A673 (cell line): ENCODE results near the gene PYCR2. TPM values are rescaled to one million over a fixed set of nuclear protein-coding genes. Genes with fewer than 3 reads are reported as not detected.

Source experiments
- BruUV-seq: library from RNA; stranded (reverse); fragments of 400-500 nt; replicated peaks from 2 replicates; lab custom pipeline; 2021; lab: Mats Ljungman, UMichigan
- CTCF ChIA-PET: fragments of 300-600 bp; sonication (Branson Sonifier 250); formaldehyde crosslinking; loops from one replicate; lab custom pipeline; 2022; ENCODE audit warnings: antibody characterized with exemption; lab: Charles Lee
- POLR2A ChIA-PET: fragments of 300-600 bp; sonication (Branson Sonifier 250); formaldehyde crosslinking; loops from one replicate; lab custom pipeline; 2022; ENCODE audit warnings: antibody characterized with exemption; ENCODE audit not compliant: low non-redundant PET; lab: Charles Lee
- DNase-seq: peaks from one replicate; pipeline ENCODE4 v3.0.0-alpha.2; 2015; ENCODE audit warnings: low spot score
- H3K27ac ChIP-seq: fragments of 200-600 bp; sonication (generic); 2 replicates; pipeline ENCODE4 v1.5.1; 2016; ENCODE audit warnings: mixed run types, low read depth, mild to moderate bottlenecking, mixed read lengths, antibody characterized with exemption, low read length; ENCODE audit not compliant: poor library complexity, severe bottlenecking
- H3K27me3 ChIP-seq: fragments of 200-600 bp; sonication (generic); replicated peaks from 2 replicates; pipeline ENCODE4 v1.6.1; 2017; ENCODE audit warnings: mixed run types, low read depth, mild to moderate bottlenecking, mixed read lengths, antibody characterized with exemption, low read length; ENCODE audit not compliant: insufficient read depth, poor library complexity
- H3K36me3 ChIP-seq: fragments of 200-600 bp; sonication (generic); 2 replicates; pipeline ENCODE4 v1.6.1; 2016; ENCODE audit warnings: mixed run types, mild to moderate bottlenecking, mixed read lengths, antibody characterized with exemption, low read length; ENCODE audit not compliant: insufficient read depth, poor library complexity, severe bottlenecking
- H3K4me1 ChIP-seq: fragments of 200-600 bp; sonication (generic); 2 replicates; pipeline ENCODE4 v1.6.1; 2017; ENCODE audit warnings: mixed run types, mild to moderate bottlenecking, mixed read lengths, antibody characterized with exemption, low read length; ENCODE audit not compliant: insufficient read depth, poor library complexity, severe bottlenecking
- H3K4me3 ChIP-seq: fragments of 200-600 bp; sonication (generic); 2 replicates; pipeline ENCODE4 v1.5.1; 2016; ENCODE audit warnings: low read depth, mixed run types, mild to moderate bottlenecking, mixed read lengths, low read length; ENCODE audit not compliant: poor library complexity, severe bottlenecking
- H3K9me3 ChIP-seq: fragments of 200-600 bp; sonication (generic); 2 replicates; pipeline ENCODE4 v1.6.1; 2016; ENCODE audit warnings: mixed run types, low read depth, mild to moderate bottlenecking, mixed read lengths, antibody characterized with exemption, low read length; ENCODE audit not compliant: poor library complexity, severe bottlenecking
- CTCF ChIP-seq: fragments of 300-800, 200-600 bp; sonication (generic); conservative IDR thresholded peaks from 2 replicates; pipeline ENCODE4 v1.5.1; 2017; ENCODE audit warnings: low read depth, mild to moderate bottlenecking, antibody characterized with exemption, low read length, moderate library complexity, mixed read lengths
- EZH2 ChIP-seq: fragments of 200-600 bp; sonication (generic); IDR thresholded peaks from 2 replicates; pipeline ENCODE4 v1.6.1; 2017; ENCODE audit warnings: borderline replicate concordance, low read depth, mild to moderate bottlenecking, mixed read lengths, antibody characterized with exemption, low read length; ENCODE audit not compliant: poor library complexity, severe bottlenecking
- intact Hi-C: fragments of 100-400 bp; cut with micrococcal nuclease; formaldehyde crosslinking; loops from one replicate; pipeline ENCODE4 v1.10.0; 2022; ENCODE audit not compliant: unreplicated experiment
- total RNA-seq: library from RNA; stranded (reverse); gene quantifications from 2 replicates; pipeline ENCODE4 v1.2.3, GENCODE V29; 2021

PYCR2 gene
- total RNA-seq, 1 experiment from 2014 or later: 52.5 TPM

- ChIA-PET POLR2A (no interaction called here), CTCF (no interaction called here)
- no peaks in the 10 kb centered on the region for H3K9me3 ChIP-seq
- no TSS peak for BruUV-seq
- H3K27ac ChIP-seq: no peak overlapping the region
- intact Hi-C loops: no loop called here
- H3K4me1 ChIP-seq: peaks cover 8% of the 10 kb centered on the region
- no peaks in the 10 kb centered on the region for H3K27me3 ChIP-seq
- DNase-seq: no peak
- peaks cover 23% of the 10 kb centered on the region for H3K36me3 ChIP-seq
- TF ChIP-seq CTCF (no peak), EZH2 (no peak)
- no peak overlapping the region for H3K4me3 ChIP-seq
Observed at GRCh38 chr1:225914391-225914790, 9.7 kb downstream of the PYCR2 start.

- BruUV-seq: no TSS peak
- H3K27ac ChIP-seq: no peak overlapping the region
- ChIA-PET POLR2A (no interaction called here), CTCF (interaction anchor here (0.6 to 1.5 kb wide), 5 partner anchors 9 to 437 kb away, joined by 3 to 5 read pairs (median 4); partner anchors contain the start of gene TMEM63A)
- no peaks in the 10 kb centered on the region for H3K27me3 ChIP-seq
- H3K4me3 ChIP-seq: no peak overlapping the region
- TF ChIP-seq CTCF (peak; percentile 73), EZH2 (no peak)
- peak; percentile 67 for DNase-seq
- intact Hi-C loops: loop anchor here (1.0 kb wide), 1 partner anchor 436 kb away; no protein-coding TSS in a partner anchor
- H3K9me3 ChIP-seq: no peaks in the 10 kb centered on the region
- H3K4me1 ChIP-seq: no peaks in the 10 kb centered on the region
- no peaks in the 10 kb centered on the region for H3K36me3 ChIP-seq
Observed at GRCh38 chr1:225911191-225912130, 12.6 kb downstream of the PYCR2 start.

- no peak for TF ChIP-seq EZH2
- DNase-seq: no peak
- Histone ChIP-seq H3K27me3 (no peaks in the 10 kb centered on the region), H3K4me1 (no peaks in the 10 kb centered on the region), H3K36me3 (no peaks in the 10 kb centered on the region), H3K4me3 (no peak overlapping the region), H3K27ac (no peak overlapping the region), H3K9me3 (no peaks in the 10 kb centered on the region)
- BruUV-seq: no TSS peak
- intact Hi-C loops: no loop called here
- CTCF ChIA-PET: interaction anchor here (0.9 kb wide), 1 partner anchor 435 kb away, joined by 3 read pairs; no protein-coding TSS in a partner anchor
- POLR2A ChIA-PET: no interaction called here
Observed at GRCh38 chr1:225909477-225909876, 14.6 kb downstream of the PYCR2 start.
